HEK293 (cell line): ENCODE measurements around the gene RSPO4.

Source experiments
- CTCF ChIA-PET: fragments of 350-600 bp; formaldehyde crosslinking; extraction: SDS; loops from one replicate; lab custom pipeline; 2021; ENCODE audit warnings: antibody characterized with exemption; lab: Yijun Ruan, JAX
- POLR2A ChIA-PET: fragments of 300-600 bp; formaldehyde crosslinking; extraction: SDS; loops from one replicate; lab custom pipeline; 2020; ENCODE audit warnings: antibody characterized with exemption, inconsistent platforms; lab: Yijun Ruan, JAX
- H3K27ac ChIP-seq: fragments of 200-500 bp; sonication (Bioruptor generic); 2 replicates; pipeline ENCODE4 v1.5.1; 2014; ENCODE audit warnings: low read depth, low read length, control low read depth, inconsistent platforms; ENCODE audit errors: extremely low read depth
- H3K36me3 ChIP-seq, 2 experiments: fragments of 200-500 bp in 1 of 2; sonication (Bioruptor generic) in 1 of 2; 1 replicate in 1 of 2; 2 replicates in 1 of 2; pipeline ENCODE4 v1.5.1; 2014 to 2017; ENCODE audit warnings: inconsistent platforms in 2 of 2, low read length in 2 of 2; ENCODE audit not compliant: control insufficient read depth in 2 of 2, insufficient read depth in 1 of 2
- H3K4me1 ChIP-seq: fragments of 200-500 bp; sonication (Bioruptor generic); 2 replicates; pipeline ENCODE4 v1.5.1; 2014; ENCODE audit warnings: mild to moderate bottlenecking, low read length, inconsistent platforms; ENCODE audit not compliant: control insufficient read depth, insufficient read depth
- H3K4me3 ChIP-seq: 2 replicates; pipeline ENCODE4 v1.5.1; 2011; ENCODE audit warnings: low read depth, mild to moderate bottlenecking, control low read depth, low read length, moderate library complexity
- H3K9me3 ChIP-seq: fragments of 200-500 bp; sonication (Bioruptor generic); 2 replicates; pipeline ENCODE4 v1.5.1; 2014; ENCODE audit warnings: low read depth, low read length, inconsistent platforms; ENCODE audit not compliant: control insufficient read depth, insufficient read depth
- BCL6B ChIP-seq: fragments of 450-650 bp; formaldehyde crosslinking; IDR thresholded peaks from 2 replicates; pipeline ENCODE4 v1.5.1; 2017; ENCODE audit warnings: missing biosample characterization, missing genetic modification characterization
- GLIS2 ChIP-seq: fragments of 450-650 bp; formaldehyde crosslinking; IDR thresholded peaks from 2 replicates; pipeline ENCODE4 v1.5.1; 2016; ENCODE audit warnings: missing biosample characterization, missing genetic modification characterization
- HOXD13 ChIP-seq: sonication (generic); formaldehyde crosslinking; IDR thresholded peaks from 2 replicates; pipeline ENCODE4 v1.8.0; 2022; ENCODE audit warnings: missing genetic modification reagents, borderline replicate concordance
- RBAK ChIP-seq: fragments of 450-650 bp; formaldehyde crosslinking; IDR thresholded peaks from 2 replicates; pipeline ENCODE4 v1.5.1; 2016; ENCODE audit warnings: missing biosample characterization, missing genetic modification characterization
- TRIM28 ChIP-seq: IDR thresholded peaks from 2 replicates; pipeline ENCODE4 v1.6.1; 2011; ENCODE audit warnings: low read length, control low read depth, borderline replicate concordance
- ZFHX2 ChIP-seq: fragments of 450-650 bp; formaldehyde crosslinking; conservative IDR thresholded peaks from 2 replicates; pipeline ENCODE4 v1.5.1; 2016; ENCODE audit warnings: missing biosample characterization, missing genetic modification characterization
- ZNF10 ChIP-seq: fragments of 450-650 bp; formaldehyde crosslinking; IDR thresholded peaks from 2 replicates; pipeline ENCODE4 v1.5.1; 2017; ENCODE audit warnings: missing biosample characterization, missing genetic modification characterization
- ZNF112 ChIP-seq: fragments of 450-650 bp; formaldehyde crosslinking; IDR thresholded peaks from 2 replicates; pipeline ENCODE4 v1.5.0; 2017; ENCODE audit warnings: missing biosample characterization, missing genetic modification characterization
- ZNF138 ChIP-seq: fragments of 450-650 bp; formaldehyde crosslinking; IDR thresholded peaks from 2 replicates; pipeline ENCODE4 v1.5.1; 2016; ENCODE audit warnings: missing biosample characterization, missing genetic modification characterization, borderline replicate concordance
- ZNF146 ChIP-seq: fragments of 450-650 bp; formaldehyde crosslinking; IDR thresholded peaks from 2 replicates; pipeline ENCODE4 v1.5.1; 2016; ENCODE audit warnings: missing biosample characterization, missing genetic modification characterization
- ZNF2 ChIP-seq: fragments of 450-650 bp; formaldehyde crosslinking; IDR thresholded peaks from 2 replicates; pipeline ENCODE4 v1.5.1; 2016; ENCODE audit warnings: missing biosample characterization, missing genetic modification characterization
- ZNF214 ChIP-seq: fragments of 450-650 bp; formaldehyde crosslinking; IDR thresholded peaks from 2 replicates; pipeline ENCODE4 v1.5.1; 2017; ENCODE audit warnings: missing biosample characterization, mild to moderate bottlenecking, missing genetic modification characterization, borderline replicate concordance
- ZNF223 ChIP-seq: fragments of 450-650 bp; formaldehyde crosslinking; IDR thresholded peaks from 2 replicates; pipeline ENCODE4 v1.5.1; 2016; ENCODE audit warnings: missing biosample characterization, missing genetic modification characterization
- ZNF248 ChIP-seq: fragments of 450-650 bp; formaldehyde crosslinking; IDR thresholded peaks from 2 replicates; pipeline ENCODE4 v1.5.1; 2017; ENCODE audit warnings: missing biosample characterization, missing genetic modification characterization
- ZNF266 ChIP-seq: fragments of 450-650 bp; formaldehyde crosslinking; IDR thresholded peaks from 2 replicates; pipeline ENCODE4 v1.5.1; 2016; ENCODE audit warnings: missing biosample characterization, missing genetic modification characterization, low read depth
- ZNF274 ChIP-seq, 2 experiments: fragments of 200-500 bp in 1 of 2; fragments of 450-650 bp in 1 of 2; sonication (Bioruptor generic) in 1 of 2; formaldehyde crosslinking in 1 of 2; IDR thresholded peaks; 2 replicates each; pipeline versions ENCODE4 v1.5.1 to v1.6.1; 2014 to 2016; ENCODE audit warnings: borderline replicate concordance in 1 of 2, inconsistent platforms in 1 of 2, low read length in 1 of 2, missing biosample characterization in 1 of 2, missing genetic modification characterization in 1 of 2
- ZNF324 ChIP-seq: fragments of 450-650 bp; formaldehyde crosslinking; IDR thresholded peaks from 2 replicates; pipeline ENCODE4 v1.5.1; 2016; ENCODE audit warnings: missing biosample characterization, missing genetic modification characterization
- ZNF404 ChIP-seq: fragments of 450-650 bp; formaldehyde crosslinking; IDR thresholded peaks from 2 replicates; pipeline ENCODE4 v1.5.1; 2017; ENCODE audit warnings: missing biosample characterization, missing genetic modification characterization
- ZNF426 ChIP-seq: fragments of 450-650 bp; formaldehyde crosslinking; IDR thresholded peaks from 2 replicates; pipeline ENCODE4 v1.5.1; 2017; ENCODE audit warnings: missing biosample characterization, missing genetic modification characterization, mild to moderate bottlenecking, inconsistent platforms, moderate library complexity
- ZNF501 ChIP-seq: fragments of 450-650 bp; formaldehyde crosslinking; IDR thresholded peaks from 2 replicates; pipeline ENCODE4 v1.5.1; 2016; ENCODE audit warnings: missing biosample characterization, missing genetic modification characterization
- ZNF513 ChIP-seq: fragments of 450-650 bp; IDR thresholded peaks from 2 replicates; pipeline ENCODE4 v1.5.1; 2018; ENCODE audit warnings: missing biosample characterization, missing genetic modification characterization
- ZNF549 ChIP-seq: fragments of 450-650 bp; IDR thresholded peaks from 2 replicates; pipeline ENCODE4 v1.5.1; 2018; ENCODE audit warnings: missing biosample characterization, missing genetic modification characterization, mild to moderate bottlenecking, inconsistent platforms, moderate library complexity
- ZNF571 ChIP-seq: fragments of 450-650 bp; formaldehyde crosslinking; IDR thresholded peaks from 2 replicates; pipeline ENCODE4 v1.5.0; 2017; ENCODE audit warnings: missing biosample characterization, missing genetic modification characterization
- ZNF600 ChIP-seq: fragments of 450-650 bp; formaldehyde crosslinking; IDR thresholded peaks from 2 replicates; pipeline ENCODE4 v1.5.1; 2016; ENCODE audit warnings: missing biosample characterization, missing genetic modification characterization
- ZNF621 ChIP-seq: fragments of 450-650 bp; formaldehyde crosslinking; IDR thresholded peaks from 2 replicates; pipeline ENCODE4 v1.5.1; 2017; ENCODE audit warnings: missing biosample characterization, missing genetic modification characterization
- ZNF701 ChIP-seq: fragments of 450-650 bp; formaldehyde crosslinking; IDR thresholded peaks from 2 replicates; pipeline ENCODE4 v1.5.1; 2016; ENCODE audit warnings: missing biosample characterization, missing genetic modification characterization
- ZNF707 ChIP-seq: fragments of 450-650 bp; formaldehyde crosslinking; IDR thresholded peaks from 2 replicates; pipeline ENCODE4 v1.5.1; 2016; ENCODE audit warnings: missing biosample characterization, missing genetic modification characterization
- ZNF776 ChIP-seq: fragments of 450-650 bp; formaldehyde crosslinking; IDR thresholded peaks from 2 replicates; pipeline ENCODE4 v1.5.0; 2017; ENCODE audit warnings: missing biosample characterization, missing genetic modification characterization, borderline replicate concordance
- ZNF830 ChIP-seq: fragments of 450-650 bp; IDR thresholded peaks from 2 replicates; pipeline ENCODE4 v1.5.0; 2018; ENCODE audit warnings: missing biosample characterization, missing genetic modification characterization, low read depth, mild to moderate bottlenecking, moderate library complexity
- TF ChIP-seq, protein P1 (sequence below): fragments of 450-650 bp; formaldehyde crosslinking; IDR thresholded peaks from 2 replicates; pipeline ENCODE4 v1.5.1; 2016; ENCODE audit warnings: missing biosample characterization, missing genetic modification characterization
- TF ChIP-seq, protein P2 (sequence below): fragments of 450-650 bp; formaldehyde crosslinking; IDR thresholded peaks from 2 replicates; pipeline ENCODE4 v1.5.1; 2017; ENCODE audit warnings: missing biosample characterization, missing genetic modification characterization

The RSPO4 gene

DNA sequence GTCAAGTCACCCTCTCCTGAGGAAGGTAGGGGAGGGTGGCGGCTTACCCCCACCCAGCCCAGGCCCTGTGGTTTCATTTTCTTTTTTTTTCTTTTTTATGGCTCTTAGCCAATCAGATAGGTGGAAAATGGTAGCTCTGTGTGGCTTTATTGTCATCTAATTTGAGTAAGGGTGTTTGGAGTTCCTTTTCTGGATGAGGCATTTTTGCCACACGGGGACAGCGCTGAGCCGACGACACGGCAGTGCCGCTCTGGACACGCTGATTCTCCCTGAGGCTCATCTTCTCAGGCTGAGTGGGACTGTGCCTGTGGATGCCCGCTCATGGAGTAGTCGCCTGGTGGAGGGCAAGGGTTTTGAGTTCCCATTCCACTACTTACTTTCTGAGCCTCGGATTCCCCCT is 48.4 kb downstream of the RSPO4 start:
- CTCF ChIA-PET: interaction anchor here (0.7 to 2.0 kb wide), 3 partner anchors 134 to 139 kb away, joined by 3 to 10 read pairs (median 4); no protein-coding TSS in a partner anchor
- Histone ChIP-seq H3K36me3 (no peaks in the 10 kb centered on the region), H3K4me1 (no peaks in the 10 kb centered on the region), H3K4me3 (no peak overlapping the region), H3K27ac (no peak overlapping the region)
- POLR2A ChIA-PET: no interaction called here
- TF ChIP-seq ZNF501 (tag by site-specific recombination) (no peak), ZNF776 (tag by site-specific recombination) (no peak), ZNF223 (no peak), ZNF112 (tag by site-specific recombination) (no peak), ZNF138 (tag by site-specific recombination) (no peak), TRIM28 (no peak), ZNF274 (IDR thresholded peaks at IDR 0.05; ENCODE audit: low read length) (no peak), ZNF274 (tag by site-specific recombination; IDR thresholded peaks at IDR 0.05; ENCODE audit: borderline replicate concordance) (no peak), ZNF324 (tag by site-specific recombination) (no peak), ZNF146 (tag by site-specific recombination) (no peak), BCL6B (tag by site-specific recombination) (no peak), ZNF214 (no peak), ZNF513 (tag by site-specific recombination) (no peak), ZNF621 (tag by site-specific recombination) (no peak)
- TF ChIP-seq, protein P1, sequence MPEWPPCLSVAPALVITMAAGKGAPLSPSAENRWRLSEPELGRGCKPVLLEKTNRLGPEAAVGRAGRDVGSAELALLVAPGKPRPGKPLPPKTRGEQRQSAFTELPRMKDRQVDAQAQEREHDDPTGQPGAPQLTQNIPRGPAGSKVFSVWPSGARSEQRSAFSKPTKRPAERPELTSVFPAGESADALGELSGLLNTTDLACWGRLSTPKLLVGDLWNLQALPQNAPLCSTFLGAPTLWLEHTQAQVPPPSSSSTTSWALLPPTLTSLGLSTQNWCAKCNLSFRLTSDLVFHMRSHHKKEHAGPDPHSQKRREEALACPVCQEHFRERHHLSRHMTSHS (tag by site-specific recombination): no peak
- TF ChIP-seq, all 188 proteins: peak for 0
- no peaks in the 10 kb centered on the region for H3K9me3 ChIP-seq

- Histone ChIP-seq H3K27ac (no peak overlapping the region), H3K4me3 (no peak overlapping the region), H3K9me3 (no peaks in the 10 kb centered on the region), H3K36me3 (no peaks in the 10 kb centered on the region), H3K4me1 (no peaks in the 10 kb centered on the region)
- ChIA-PET CTCF (interaction anchor here (0.6 to 2.0 kb wide), 4 partner anchors 134 to 156 kb away, joined by 3 to 10 read pairs (median 4); no protein-coding TSS in a partner anchor), POLR2A (interaction anchor here (0.6 kb wide), 1 partner anchor 1017 kb away, joined by 3 read pairs; no protein-coding TSS in a partner anchor)
- TF ChIP-seq ZNF138 (tag by site-specific recombination) (no peak), ZFHX2 (no peak), ZNF707 (tag by site-specific recombination) (no peak), ZNF600 (tag by site-specific recombination) (no peak), ZNF549 (tag by site-specific recombination) (no peak), ZNF404 (tag by site-specific recombination) (no peak), ZNF112 (tag by site-specific recombination) (no peak), ZNF10 (tag by site-specific recombination) (no peak), ZNF830 (tag by site-specific recombination) (no peak), ZNF2 (tag by site-specific recombination) (no peak), ZNF248 (tag by site-specific recombination) (no peak), ZNF426 (tag by site-specific recombination) (no peak), ZNF571 (tag by site-specific recombination) (no peak), ZNF701 (tag by site-specific recombination) (no peak), ZNF266 (no peak), RBAK (tag by site-specific recombination) (no peak), GLIS2 (no peak), HOXD13 (CRISPR knock-in tag) (no peak)
- TF ChIP-seq, protein P2, sequence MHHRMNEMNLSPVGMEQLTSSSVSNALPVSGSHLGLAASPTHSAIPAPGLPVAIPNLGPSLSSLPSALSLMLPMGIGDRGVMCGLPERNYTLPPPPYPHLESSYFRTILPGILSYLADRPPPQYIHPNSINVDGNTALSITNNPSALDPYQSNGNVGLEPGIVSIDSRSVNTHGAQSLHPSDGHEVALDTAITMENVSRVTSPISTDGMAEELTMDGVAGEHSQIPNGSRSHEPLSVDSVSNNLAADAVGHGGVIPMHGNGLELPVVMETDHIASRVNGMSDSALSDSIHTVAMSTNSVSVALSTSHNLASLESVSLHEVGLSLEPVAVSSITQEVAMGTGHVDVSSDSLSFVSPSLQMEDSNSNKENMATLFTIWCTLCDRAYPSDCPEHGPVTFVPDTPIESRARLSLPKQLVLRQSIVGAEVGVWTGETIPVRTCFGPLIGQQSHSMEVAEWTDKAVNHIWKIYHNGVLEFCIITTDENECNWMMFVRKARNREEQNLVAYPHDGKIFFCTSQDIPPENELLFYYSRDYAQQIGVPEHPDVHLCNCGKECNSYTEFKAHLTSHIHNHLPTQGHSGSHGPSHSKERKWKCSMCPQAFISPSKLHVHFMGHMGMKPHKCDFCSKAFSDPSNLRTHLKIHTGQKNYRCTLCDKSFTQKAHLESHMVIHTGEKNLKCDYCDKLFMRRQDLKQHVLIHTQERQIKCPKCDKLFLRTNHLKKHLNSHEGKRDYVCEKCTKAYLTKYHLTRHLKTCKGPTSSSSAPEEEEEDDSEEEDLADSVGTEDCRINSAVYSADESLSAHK (tag by site-specific recombination): no peak
These were observed 49.8 kb downstream of the RSPO4 start for GRCh38 chr20:952196-952795.
